ENCODE data around the gene APP.

The APP gene

GRCh38 chr21:25967181-25967900 lies 203.2 kb downstream of the APP start:
- in situ Hi-C loops (cut with MboI; ENCODE audit: low sequenced_read_pairs, unreplicated experiment): no loop called here
- DNase-seq (ENCODE audit: low spot score): peak; percentile 58
- no peak for TF ChIP-seq CTCF (IDR thresholded peaks at IDR 0.05; ENCODE audit: borderline replicate concordance, control extremely low read depth, extremely low read depth, insufficient read depth, missing control alignments)

GRCh38 chr21:25965951-25966707 lies 204.4 kb downstream of the APP start:
- DNase-seq (ENCODE audit: low spot score): no peak
- in situ Hi-C loops (cut with MboI; ENCODE audit: low sequenced_read_pairs, unreplicated experiment): no loop called here
- TF ChIP-seq CTCF (IDR thresholded peaks at IDR 0.05; ENCODE audit: borderline replicate concordance, control extremely low read depth, extremely low read depth, insufficient read depth, missing control alignments): no peak

GRCh38 chr21:25964926-25965325 lies 205.6 kb downstream of the APP start:
- no peak for TF ChIP-seq CTCF (IDR thresholded peaks at IDR 0.05; ENCODE audit: borderline replicate concordance, control extremely low read depth, extremely low read depth, insufficient read depth, missing control alignments)
- no peak for DNase-seq (ENCODE audit: low spot score)
- in situ Hi-C loops (cut with MboI; ENCODE audit: low sequenced_read_pairs, unreplicated experiment): no loop called here

- in situ Hi-C loops (cut with MboI; ENCODE audit: low sequenced_read_pairs, unreplicated experiment): no loop called here
- DNase-seq (ENCODE audit: low spot score): no peak
- TF ChIP-seq CTCF (IDR thresholded peaks at IDR 0.05; ENCODE audit: borderline replicate concordance, control extremely low read depth, extremely low read depth, insufficient read depth, missing control alignments): no peak
Measured at GRCh38 chr21:25964015-25964414, 206.6 kb downstream of the APP start.

GRCh38 chr21:25963181-25963580 lies 207.4 kb downstream of the APP start:
- DNase-seq (ENCODE audit: low spot score): no peak
- in situ Hi-C loops (cut with MboI; ENCODE audit: low sequenced_read_pairs, unreplicated experiment): no loop called here
- TF ChIP-seq CTCF (IDR thresholded peaks at IDR 0.05; ENCODE audit: borderline replicate concordance, control extremely low read depth, extremely low read depth, insufficient read depth, missing control alignments): no peak

- no peak for TF ChIP-seq CTCF (IDR thresholded peaks at IDR 0.05; ENCODE audit: borderline replicate concordance, control extremely low read depth, extremely low read depth, insufficient read depth, missing control alignments)
- in situ Hi-C loops (cut with MboI; ENCODE audit: low sequenced_read_pairs, unreplicated experiment): no loop called here
- DNase-seq (ENCODE audit: low spot score): no peak
Measured at GRCh38 chr21:25961042-25961441, 209.5 kb downstream of the APP start.
